ENCODE measurements around the gene GRID1.
"Not testable (repeated sequence)": the region's sequence is repeated elsewhere in the genome, so short reads cannot be mapped to it uniquely, and the experiment has no call there.

GRID1 gene

GRCh38 chr10:85858776-85859515 is 507.6 kb downstream of the GRID1 start:
- no peak for DNase-seq

- no peak for DNase-seq
Measured at GRCh38 chr10:85857791-85858190, 508.8 kb downstream of the GRID1 start.

GRCh38 chr10:85857305-85857704 is 509.3 kb downstream of the GRID1 start:
- DNase-seq, result no peak

DNA sequence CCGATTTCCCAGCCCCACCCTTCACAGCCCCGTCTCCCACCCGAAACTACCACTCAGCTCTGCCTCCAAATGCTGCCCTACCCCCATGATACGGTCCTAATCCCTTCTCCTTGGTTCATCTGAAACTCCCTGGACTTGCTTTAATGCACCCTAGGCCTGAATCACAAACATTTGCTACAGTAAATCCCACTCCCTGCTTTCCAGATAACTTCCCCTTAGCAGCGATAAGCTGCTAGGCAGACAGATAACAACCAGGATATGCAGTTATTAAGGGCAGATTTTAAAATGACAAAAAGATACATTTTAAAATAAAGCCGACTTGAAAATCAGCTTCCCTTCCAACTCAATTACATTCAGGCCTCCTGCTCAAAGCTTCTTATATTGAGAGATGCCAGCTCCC is 514.7 kb downstream of the GRID1 start:
- DNase-seq, result no peak

- DNase-seq, result no peak
Measured at GRCh38 chr10:85851325-85851724, 515.3 kb downstream of the GRID1 start.

DNA sequence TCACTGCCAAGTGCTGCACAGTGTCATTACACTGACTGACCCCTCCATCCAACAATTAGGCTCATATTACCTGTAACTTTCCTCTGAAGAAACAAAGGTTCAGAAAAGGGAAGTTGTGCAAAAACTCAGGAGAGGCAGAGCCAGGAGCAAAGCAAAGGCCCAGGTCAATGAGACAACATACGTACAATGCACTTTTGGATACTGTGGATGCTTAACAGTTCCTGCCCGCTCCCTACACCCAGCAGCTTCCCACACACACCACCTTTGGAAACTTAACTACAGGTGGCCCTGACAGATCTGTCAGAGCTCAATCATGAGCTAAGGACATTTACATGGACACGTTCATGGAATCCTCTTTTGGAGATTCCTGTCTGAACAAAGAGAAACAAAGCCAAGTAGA is 515.9 kb downstream of the GRID1 start:
- DNase-seq, result no peak

DNA sequence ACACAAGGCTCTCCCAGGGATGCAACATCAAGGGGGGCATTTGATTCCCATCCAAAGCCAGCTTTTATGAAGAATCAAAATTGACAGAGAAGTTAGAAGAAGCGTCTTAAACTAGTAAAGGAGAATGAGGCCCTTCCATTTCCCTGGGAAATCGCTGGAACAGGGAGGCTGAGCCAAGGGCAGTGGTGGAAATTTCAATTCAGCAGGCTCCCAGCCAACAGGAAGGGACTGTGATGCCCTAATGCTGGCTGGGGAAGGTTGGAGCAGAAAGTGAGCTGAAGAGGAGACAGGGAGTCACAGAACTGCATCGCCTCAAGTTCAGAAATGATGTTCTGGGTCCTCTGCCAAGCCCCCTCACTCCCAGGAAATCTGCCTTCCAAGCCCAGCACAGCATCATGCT is 517.3 kb downstream of the GRID1 start:
- no peak for DNase-seq

DNA sequence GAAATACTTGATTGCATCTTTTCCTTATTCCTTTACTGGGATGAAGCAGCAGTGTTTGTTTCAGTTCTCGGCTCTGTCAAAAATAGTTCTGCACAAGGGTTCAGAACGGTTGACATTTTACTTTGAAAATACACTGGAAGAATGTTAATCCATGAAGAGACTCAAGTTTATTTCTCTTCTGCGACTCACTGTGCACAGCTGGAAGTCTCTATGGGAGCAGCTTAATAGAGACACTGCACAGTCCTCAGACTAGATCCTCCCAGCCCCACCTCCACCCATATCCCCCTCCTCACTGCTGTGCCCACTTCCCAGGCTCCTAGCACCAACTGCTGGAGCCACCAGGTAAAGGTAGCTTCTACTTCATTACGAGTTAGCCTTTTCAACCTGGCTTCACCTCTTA is 517.8 kb downstream of the GRID1 start:
- DNase-seq, result no peak

- no peak for DNase-seq
Measured at GRCh38 chr10:85847085-85847484, 519.5 kb downstream of the GRID1 start.

GRCh38 chr10:85838660-85839059 is 527.9 kb downstream of the GRID1 start:
- not testable (repeated sequence) for DNase-seq

- no peak for DNase-seq
Measured at GRCh38 chr10:85832988-85833387, 533.6 kb downstream of the GRID1 start.

- DNase-seq, result no peak
Measured at GRCh38 chr10:85831422-85831821, 535.2 kb downstream of the GRID1 start.

DNA sequence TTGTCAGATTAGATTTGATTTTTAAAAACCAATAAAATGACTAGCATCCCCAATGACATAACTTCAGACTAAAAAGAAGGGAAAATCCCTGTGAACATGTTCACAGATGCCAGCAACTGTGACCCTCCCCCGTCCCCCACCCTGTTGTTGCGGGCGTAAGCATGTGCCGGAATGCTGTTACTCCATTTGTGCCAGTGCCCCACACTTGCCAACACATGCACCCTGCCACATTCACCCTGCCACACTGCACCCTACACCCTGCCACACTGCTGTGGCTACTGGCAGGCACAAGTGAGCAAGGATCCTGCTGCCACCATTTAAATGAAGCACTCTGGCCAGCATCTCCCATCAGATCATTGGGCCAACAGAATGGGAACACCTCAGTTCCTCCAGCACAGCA is 540.2 kb downstream of the GRID1 start:
- no peak for DNase-seq

DNA sequence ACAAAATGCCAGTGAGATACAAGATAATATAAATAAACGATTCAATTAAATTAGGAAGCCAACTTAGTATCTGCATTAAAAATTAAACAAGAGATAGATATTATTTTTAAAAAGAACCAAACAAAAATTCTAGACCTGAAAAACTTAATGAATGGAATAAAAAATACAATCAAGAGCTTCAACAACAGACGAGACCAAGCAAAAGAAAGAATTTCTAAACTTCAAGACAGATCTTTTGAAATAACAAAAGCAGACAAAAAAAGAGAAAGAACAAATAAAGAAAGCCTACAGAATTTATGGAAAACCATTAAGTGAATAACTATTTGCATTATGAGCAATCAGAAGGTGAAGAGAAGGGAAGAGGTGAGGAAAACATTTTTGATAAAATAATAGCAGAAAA is 555.2 kb downstream of the GRID1 start:
- no peak for DNase-seq

- no peak for DNase-seq
Measured at GRCh38 chr10:85810674-85811073, 555.9 kb downstream of the GRID1 start.

- DNase-seq, result no peak
Measured at GRCh38 chr10:85795460-85795859, 571.1 kb downstream of the GRID1 start.

- no peak for DNase-seq
Measured at GRCh38 chr10:85794553-85794952, 572.0 kb downstream of the GRID1 start.

GRCh38 chr10:85792533-85792858 is 574.1 kb downstream of the GRID1 start:
- DNase-seq, result no peak

DNA sequence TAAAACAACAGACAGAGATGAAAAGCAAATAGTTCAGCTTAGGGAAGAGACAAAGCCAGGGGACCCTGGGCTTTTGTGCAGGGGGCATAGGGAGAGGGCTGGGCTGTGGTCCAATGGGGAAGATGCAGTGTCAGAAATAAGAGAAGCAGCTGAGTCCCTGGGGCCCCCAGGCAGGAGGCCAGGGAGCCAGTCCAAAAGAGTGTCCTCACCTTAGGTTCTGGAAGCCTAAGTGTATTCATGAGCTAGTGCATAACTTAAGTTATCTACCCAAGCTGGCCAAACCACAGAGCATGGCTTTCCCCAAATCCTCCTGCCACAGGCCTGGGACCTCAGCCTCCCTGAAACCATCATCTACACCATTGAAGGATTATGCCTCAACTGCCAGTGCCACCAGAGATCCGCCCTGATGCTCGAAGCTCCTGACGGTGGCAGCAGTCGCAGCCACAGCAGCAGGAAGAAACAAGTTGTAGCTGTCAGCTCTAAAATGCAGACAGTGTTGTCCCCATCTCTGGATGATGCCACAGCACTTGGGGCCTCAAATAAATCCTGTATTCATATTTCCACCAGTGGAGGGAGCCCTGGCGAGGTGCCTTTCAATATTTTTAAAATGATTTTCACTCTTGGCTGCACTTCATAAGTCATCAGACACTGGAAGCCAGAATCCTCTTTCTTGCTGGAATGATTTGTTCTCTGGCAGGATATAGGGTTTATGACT is 574.6 kb downstream of the GRID1 start:
- DNase-seq, result no peak

GRCh38 chr10:85789982-85790789 is 576.4 kb downstream of the GRID1 start:
- no peak for DNase-seq

DNA sequence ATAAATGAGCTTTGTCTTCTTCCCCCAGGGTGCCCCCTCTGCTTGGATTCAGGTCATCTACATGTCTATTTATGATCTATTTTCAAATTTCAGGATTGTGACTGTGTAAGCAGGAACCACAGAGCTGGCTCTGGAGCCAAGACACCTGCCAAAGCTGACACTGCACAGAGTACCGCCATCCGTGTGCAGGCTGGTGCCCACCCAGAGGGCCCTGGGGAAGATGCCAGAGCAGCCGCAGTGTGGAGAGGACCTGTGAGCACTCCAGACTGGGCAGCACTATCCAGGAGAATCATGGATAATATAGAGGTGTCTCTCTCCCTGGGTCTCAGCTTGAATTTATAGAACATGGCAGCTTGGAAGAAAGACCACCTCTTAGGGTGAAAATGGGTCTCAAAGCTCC is 577.5 kb downstream of the GRID1 start:
- no peak for DNase-seq

DNA sequence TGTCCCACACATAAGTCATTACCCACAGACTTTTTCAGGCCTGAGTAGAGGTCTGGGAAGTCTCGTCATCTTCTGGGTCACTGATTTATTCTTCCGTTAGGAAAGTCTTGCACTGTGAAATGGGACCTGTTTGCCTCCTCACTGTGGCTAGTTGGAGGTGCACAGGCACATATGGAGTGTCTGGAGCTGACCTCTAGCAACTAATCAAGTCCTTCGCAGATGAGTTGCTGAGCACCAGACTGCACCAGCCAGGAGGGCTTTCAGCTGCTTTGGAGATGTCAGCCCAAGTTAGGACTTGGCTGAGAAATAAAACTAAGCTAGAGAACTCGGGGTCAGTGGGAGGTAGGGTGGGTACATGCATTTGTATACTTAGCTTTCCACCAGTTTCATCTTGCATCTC is 578.0 kb downstream of the GRID1 start:
- DNase-seq, result no peak

DNA sequence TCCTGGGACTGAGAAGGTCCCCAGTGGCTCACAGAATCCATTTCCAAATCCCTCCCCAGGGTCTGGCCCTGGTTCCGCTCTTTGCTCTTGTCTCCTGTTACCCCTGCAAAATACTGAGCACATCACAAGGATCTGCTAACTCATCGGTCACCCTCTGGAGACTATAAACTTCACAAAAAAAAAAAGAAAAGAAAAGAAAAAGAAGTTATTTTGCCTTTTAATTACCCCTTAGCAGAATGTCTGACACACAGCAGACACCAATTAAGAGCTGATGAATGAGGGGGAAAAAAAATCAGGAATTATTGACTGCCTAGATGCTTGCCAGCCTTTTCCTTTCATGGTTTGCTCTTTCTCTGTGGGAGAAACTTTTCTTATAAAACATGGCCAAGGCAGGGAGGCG is 578.7 kb downstream of the GRID1 start:
- no peak for DNase-seq

DNA sequence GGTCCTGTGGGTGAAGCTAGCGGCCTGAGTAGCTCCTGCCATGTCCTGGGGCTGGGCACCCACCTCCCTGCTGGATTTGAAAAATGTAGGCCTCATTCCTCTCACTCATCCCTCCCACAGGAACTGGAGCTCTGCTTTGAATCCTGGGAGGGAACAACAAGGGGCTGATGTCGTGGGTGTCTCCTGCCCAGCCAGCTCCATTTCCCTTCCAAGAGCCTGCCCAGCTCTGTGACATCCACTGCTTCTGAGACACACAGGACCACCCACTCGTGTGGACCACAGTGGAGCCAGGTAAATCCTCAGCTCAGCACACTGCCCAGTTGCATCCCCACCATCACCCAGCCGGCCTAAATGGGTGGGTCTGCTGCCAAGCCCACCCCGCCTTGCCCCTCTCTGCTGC is 579.2 kb downstream of the GRID1 start:
- no peak for DNase-seq

Measured in stimulated activated CD4-positive, alpha-beta T cell treated with anti-CD3 and anti-CD28 coated beads, Interleukin-15, amount 100 ng/mL, for 24 hours (primary cell).